Measurements from ENCODE around the gene MXI1.

Gene MXI1

DNA sequence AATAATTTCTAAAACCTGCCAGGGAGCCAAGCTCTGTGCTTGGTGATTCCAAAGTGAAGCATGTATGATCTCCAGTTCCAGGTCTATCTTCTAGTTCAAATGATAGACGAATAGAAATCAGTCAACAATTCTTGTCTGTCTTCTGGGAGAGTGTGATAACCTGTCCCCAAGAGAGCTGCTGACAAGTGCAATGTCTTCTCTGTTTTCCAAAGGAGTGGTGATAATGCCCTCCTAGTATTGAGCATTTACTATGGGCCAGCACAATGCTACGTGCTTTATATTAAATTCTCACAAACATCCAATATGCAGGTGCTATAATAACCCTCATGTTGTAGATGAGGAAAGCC is 10.2 kb downstream of the MXI1 start:
- Histone ChIP-seq H3K4me3 (ENCODE audit: severe bottlenecking) (no peak overlapping the region), H3K27ac (ENCODE audit: poor library complexity, severe bottlenecking) (no peak overlapping the region), H3K36me3 (ENCODE audit: low read depth) (no peaks in the 10 kb centered on the region), H3K27me3 (ENCODE audit: insufficient read depth, poor library complexity, severe bottlenecking) (no peaks in the 10 kb centered on the region), H3K9me3 (ENCODE audit: severe bottlenecking) (no peaks in the 10 kb centered on the region), H3K4me1 (ENCODE audit: insufficient read depth, poor library complexity, severe bottlenecking) (peaks cover 14% of the 10 kb centered on the region)
- TF ChIP-seq, protein P1, sequence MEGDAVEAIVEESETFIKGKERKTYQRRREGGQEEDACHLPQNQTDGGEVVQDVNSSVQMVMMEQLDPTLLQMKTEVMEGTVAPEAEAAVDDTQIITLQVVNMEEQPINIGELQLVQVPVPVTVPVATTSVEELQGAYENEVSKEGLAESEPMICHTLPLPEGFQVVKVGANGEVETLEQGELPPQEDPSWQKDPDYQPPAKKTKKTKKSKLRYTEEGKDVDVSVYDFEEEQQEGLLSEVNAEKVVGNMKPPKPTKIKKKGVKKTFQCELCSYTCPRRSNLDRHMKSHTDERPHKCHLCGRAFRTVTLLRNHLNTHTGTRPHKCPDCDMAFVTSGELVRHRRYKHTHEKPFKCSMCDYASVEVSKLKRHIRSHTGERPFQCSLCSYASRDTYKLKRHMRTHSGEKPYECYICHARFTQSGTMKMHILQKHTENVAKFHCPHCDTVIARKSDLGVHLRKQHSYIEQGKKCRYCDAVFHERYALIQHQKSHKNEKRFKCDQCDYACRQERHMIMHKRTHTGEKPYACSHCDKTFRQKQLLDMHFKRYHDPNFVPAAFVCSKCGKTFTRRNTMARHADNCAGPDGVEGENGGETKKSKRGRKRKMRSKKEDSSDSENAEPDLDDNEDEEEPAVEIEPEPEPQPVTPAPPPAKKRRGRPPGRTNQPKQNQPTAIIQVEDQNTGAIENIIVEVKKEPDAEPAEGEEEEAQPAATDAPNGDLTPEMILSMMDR (IDR thresholded peaks at IDR 0.05; ENCODE audit: poor library complexity, severe bottlenecking) = no peak
- ATAC-seq (ENCODE audit: low read depth) (no peak), DNase-seq (ENCODE audit: low spot score) (no peak)

DNA sequence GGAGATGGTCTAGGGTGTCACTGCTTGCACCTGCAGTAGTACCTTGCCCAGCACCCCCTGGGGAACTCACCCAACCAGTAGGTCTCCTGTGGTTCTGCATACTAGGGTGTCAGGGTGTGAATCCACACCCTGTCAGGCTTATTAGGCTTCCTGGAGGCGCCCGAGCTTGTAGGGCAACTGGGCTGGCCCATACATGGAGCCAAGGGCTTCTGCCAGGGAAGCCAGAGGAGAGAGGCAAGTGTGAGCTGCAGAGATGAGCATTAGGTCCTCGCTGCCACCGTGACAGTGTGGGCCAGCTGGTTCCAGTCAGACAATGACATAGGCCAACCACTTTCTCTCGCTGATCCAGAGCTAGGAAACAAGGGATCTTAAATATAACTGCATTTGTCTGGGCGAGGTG is 11.2 kb downstream of the MXI1 start:
- DNase-seq (ENCODE audit: low spot score) (no peak), ATAC-seq (ENCODE audit: low read depth) (no peak)
- Histone ChIP-seq H3K4me1 (ENCODE audit: insufficient read depth, poor library complexity, severe bottlenecking) (peaks cover 14% of the 10 kb centered on the region), H3K27ac (ENCODE audit: poor library complexity, severe bottlenecking) (no peak overlapping the region), H3K36me3 (ENCODE audit: low read depth) (no peaks in the 10 kb centered on the region), H3K4me3 (ENCODE audit: severe bottlenecking) (no peak overlapping the region), H3K9me3 (ENCODE audit: severe bottlenecking) (no peaks in the 10 kb centered on the region), H3K27me3 (ENCODE audit: insufficient read depth, poor library complexity, severe bottlenecking) (no peaks in the 10 kb centered on the region)
- TF ChIP-seq, protein P1 (IDR thresholded peaks at IDR 0.05; ENCODE audit: poor library complexity, severe bottlenecking) = no peak

DNA sequence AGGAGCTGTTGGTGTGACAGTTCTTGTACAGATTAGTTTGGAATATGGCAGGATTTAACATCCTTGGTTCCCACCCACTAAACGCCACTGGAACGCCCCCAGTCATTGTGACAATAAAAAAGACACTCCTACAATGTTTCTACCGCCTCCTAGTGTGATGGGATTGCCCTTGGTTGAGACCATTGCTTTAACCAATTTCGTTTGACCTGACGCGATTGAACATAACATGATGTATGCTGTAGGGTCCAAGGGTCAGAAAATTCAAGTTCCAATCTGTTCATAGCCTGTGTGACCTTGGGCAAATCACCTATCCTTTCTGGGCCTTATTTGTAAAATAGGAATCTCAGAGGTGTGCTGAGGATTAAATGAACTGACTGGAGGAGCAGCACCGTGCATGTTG is 12.5 kb downstream of the MXI1 start:
- Histone ChIP-seq H3K36me3 (ENCODE audit: low read depth) (no peaks in the 10 kb centered on the region), H3K4me3 (ENCODE audit: severe bottlenecking) (no peak overlapping the region), H3K27ac (ENCODE audit: poor library complexity, severe bottlenecking) (no peak overlapping the region), H3K27me3 (ENCODE audit: insufficient read depth, poor library complexity, severe bottlenecking) (no peaks in the 10 kb centered on the region), H3K9me3 (ENCODE audit: severe bottlenecking) (no peaks in the 10 kb centered on the region), H3K4me1 (ENCODE audit: insufficient read depth, poor library complexity, severe bottlenecking) (peaks cover 14% of the 10 kb centered on the region)
- TF ChIP-seq, protein P1 (IDR thresholded peaks at IDR 0.05; ENCODE audit: poor library complexity, severe bottlenecking) = no peak
- no peak for ATAC-seq (ENCODE audit: low read depth)
- no peak for DNase-seq (ENCODE audit: low spot score)

DNA sequence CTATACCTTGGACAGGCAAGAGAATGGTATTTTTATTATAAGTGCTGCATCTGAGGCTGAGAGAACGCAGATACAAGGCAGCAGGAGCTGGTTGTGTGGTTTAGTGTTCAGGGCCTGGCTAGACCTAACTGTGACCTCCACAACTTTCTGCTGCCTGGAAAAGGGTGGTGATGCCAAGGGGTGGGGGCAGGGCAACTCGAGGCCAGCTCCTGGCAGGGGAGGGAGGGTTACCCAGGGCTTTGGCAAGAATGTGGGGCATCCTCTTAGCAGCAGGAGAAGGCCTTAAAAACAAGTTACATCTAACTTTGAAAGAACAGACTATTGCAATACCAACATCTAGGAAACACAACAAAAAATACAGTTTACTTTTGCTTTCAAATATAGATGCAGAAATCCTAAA is 13.0 kb downstream of the MXI1 start:
- Histone ChIP-seq H3K36me3 (ENCODE audit: low read depth) (no peaks in the 10 kb centered on the region), H3K27ac (ENCODE audit: poor library complexity, severe bottlenecking) (no peak overlapping the region), H3K4me3 (ENCODE audit: severe bottlenecking) (no peak overlapping the region), H3K9me3 (ENCODE audit: severe bottlenecking) (no peaks in the 10 kb centered on the region), H3K27me3 (ENCODE audit: insufficient read depth, poor library complexity, severe bottlenecking) (no peaks in the 10 kb centered on the region), H3K4me1 (ENCODE audit: insufficient read depth, poor library complexity, severe bottlenecking) (peaks cover 14% of the 10 kb centered on the region)
- TF ChIP-seq, protein P1 (IDR thresholded peaks at IDR 0.05; ENCODE audit: poor library complexity, severe bottlenecking) = no peak
- DNase-seq (ENCODE audit: low spot score) (no peak), ATAC-seq (ENCODE audit: low read depth) (no peak)

DNA sequence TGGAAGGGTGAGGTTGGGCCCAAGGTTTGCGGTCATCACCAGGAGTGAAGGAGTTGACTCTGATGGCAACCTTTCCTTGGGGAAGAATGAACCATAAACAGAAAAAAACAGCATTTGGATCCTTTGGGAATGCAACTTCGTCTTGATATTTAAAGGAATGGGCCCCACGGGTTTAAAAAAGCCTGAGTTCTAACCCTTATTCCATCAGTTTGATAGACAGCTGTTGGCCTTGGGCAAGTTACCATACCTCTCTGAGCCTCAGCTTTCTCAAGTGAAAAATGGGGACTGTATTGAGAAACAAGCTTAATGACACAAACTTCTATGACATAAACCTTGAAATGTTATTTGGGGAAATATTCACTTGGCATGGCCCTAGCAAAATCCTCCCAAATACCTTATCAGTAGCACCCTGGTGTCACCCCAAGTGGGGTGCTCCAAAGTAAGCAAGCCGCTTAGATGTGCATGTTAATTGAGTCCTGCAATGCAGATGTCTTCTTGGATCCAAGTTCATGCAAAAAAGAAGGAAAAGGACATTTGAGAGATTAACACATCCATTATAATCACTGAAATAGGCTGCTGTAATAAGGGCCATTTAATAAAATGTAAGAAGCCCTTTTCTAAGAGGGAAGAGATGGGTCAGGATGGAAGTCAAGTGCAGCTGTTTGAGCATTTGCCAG is 13.8 kb downstream of the MXI1 start:
- Histone ChIP-seq H3K4me3 (ENCODE audit: severe bottlenecking) (no peak overlapping the region), H3K4me1 (ENCODE audit: insufficient read depth, poor library complexity, severe bottlenecking) (peaks cover 14% of the 10 kb centered on the region), H3K9me3 (ENCODE audit: severe bottlenecking) (no peaks in the 10 kb centered on the region), H3K27ac (ENCODE audit: poor library complexity, severe bottlenecking) (no peak overlapping the region), H3K27me3 (ENCODE audit: insufficient read depth, poor library complexity, severe bottlenecking) (no peaks in the 10 kb centered on the region), H3K36me3 (ENCODE audit: low read depth) (no peaks in the 10 kb centered on the region)
- DNase-seq (ENCODE audit: low spot score) (no peak), ATAC-seq (ENCODE audit: low read depth) (no peak)
- TF ChIP-seq, protein P1 (IDR thresholded peaks at IDR 0.05; ENCODE audit: poor library complexity, severe bottlenecking) = no peak

Measured in RWPE2 (cell line).